Stomach smooth muscle (tissue), 2 donors: ENCODE data around the gene MOV10.
A peak's percentile ranks its signal among the peaks of the same experiment; 100 is the strongest.

Experiments
- H3K27ac ChIP-seq: one replicate; pipeline ENCODE4 v1.7.0; 2013; ENCODE audit warnings: mild to moderate bottlenecking, low read length, inconsistent platforms
- H3K27me3 ChIP-seq, 2 donors: one replicate each; pipeline ENCODE4 v1.7.0; 2013; ENCODE audit warnings: low read length in 2 of 2; ENCODE audit not compliant: insufficient read depth in 2 of 2, control insufficient read depth in 1 of 2
- H3K36me3 ChIP-seq, 2 donors: one replicate each; pipeline ENCODE4 v1.7.0; 2013; ENCODE audit warnings: low read length in 2 of 2; ENCODE audit not compliant: control insufficient read depth in 2 of 2, insufficient read depth in 2 of 2
- H3K4me1 ChIP-seq: one replicate; pipeline ENCODE4 v1.7.0; 2013; ENCODE audit warnings: low read length; ENCODE audit not compliant: control insufficient read depth, insufficient read depth
- H3K4me3 ChIP-seq, 2 donors: one replicate each; pipeline ENCODE4 v1.7.0; 2013; ENCODE audit warnings: low read length in 2 of 2
- H3K9ac ChIP-seq, 2 donors: one replicate each; pipeline ENCODE4 v1.7.0; 2013; ENCODE audit warnings: low read length in 2 of 2, mild to moderate bottlenecking in 1 of 2
- H3K9me3 ChIP-seq, 2 donors: one replicate each; pipeline ENCODE4 v1.7.0; 2013; ENCODE audit warnings: low read length in 2 of 2; ENCODE audit not compliant: control insufficient read depth in 2 of 2
- donor health status: healthy.
- donor health status: Pancreatic carcinoma.

MOV10 gene, protein sequence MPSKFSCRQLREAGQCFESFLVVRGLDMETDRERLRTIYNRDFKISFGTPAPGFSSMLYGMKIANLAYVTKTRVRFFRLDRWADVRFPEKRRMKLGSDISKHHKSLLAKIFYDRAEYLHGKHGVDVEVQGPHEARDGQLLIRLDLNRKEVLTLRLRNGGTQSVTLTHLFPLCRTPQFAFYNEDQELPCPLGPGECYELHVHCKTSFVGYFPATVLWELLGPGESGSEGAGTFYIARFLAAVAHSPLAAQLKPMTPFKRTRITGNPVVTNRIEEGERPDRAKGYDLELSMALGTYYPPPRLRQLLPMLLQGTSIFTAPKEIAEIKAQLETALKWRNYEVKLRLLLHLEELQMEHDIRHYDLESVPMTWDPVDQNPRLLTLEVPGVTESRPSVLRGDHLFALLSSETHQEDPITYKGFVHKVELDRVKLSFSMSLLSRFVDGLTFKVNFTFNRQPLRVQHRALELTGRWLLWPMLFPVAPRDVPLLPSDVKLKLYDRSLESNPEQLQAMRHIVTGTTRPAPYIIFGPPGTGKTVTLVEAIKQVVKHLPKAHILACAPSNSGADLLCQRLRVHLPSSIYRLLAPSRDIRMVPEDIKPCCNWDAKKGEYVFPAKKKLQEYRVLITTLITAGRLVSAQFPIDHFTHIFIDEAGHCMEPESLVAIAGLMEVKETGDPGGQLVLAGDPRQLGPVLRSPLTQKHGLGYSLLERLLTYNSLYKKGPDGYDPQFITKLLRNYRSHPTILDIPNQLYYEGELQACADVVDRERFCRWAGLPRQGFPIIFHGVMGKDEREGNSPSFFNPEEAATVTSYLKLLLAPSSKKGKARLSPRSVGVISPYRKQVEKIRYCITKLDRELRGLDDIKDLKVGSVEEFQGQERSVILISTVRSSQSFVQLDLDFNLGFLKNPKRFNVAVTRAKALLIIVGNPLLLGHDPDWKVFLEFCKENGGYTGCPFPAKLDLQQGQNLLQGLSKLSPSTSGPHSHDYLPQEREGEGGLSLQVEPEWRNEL

DNA sequence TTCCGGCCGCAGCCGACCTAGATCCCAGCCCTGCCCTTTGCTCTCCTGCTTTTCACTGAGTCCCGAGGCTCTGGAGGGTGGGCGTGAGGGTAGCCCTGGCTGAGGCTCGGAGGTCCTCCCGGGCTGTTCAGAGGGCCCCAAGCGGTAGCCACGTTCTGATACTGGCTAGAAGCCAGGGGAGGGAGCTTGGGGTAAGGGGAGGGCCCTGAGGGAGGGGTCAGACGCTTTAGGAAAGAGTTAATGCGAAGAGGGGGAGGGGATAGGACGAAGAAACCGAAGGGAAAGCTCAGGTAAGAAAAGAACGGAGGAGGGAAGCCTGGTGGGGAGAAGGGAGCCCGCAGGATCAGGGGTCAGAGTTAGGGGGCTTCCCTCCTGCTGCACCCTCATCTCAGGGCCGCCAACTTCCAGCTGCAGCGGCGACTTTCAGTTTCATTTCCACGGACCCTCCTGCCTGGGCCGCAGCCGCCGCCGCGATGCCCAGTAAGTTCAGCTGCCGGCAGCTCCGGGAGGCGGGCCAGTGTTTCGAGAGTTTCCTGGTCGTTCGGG is at the start of gene MOV10:
TSS of gene MOV10 (plus strand) at position 220 of the 546 bp plus-strand sequence. CDS start at position 474, 254 bp downstream.
- H3K4me1 ChIP-seq: peaks cover 15% of the 10 kb centered on the region
- peaks cover 7 to 11% of the 10 kb centered on the region in 2 donors for H3K36me3 ChIP-seq
- peak within 1 kb of the TSS; percentile 81 for H3K27ac ChIP-seq
- H3K4me3 ChIP-seq: peak within 1 kb of the TSS; percentile 78 to 85
- no peaks in the 10 kb centered on the region for H3K9me3 ChIP-seq
- H3K9ac ChIP-seq: peak within 1 kb of the TSS; percentile 82 to 85
- no peaks in the 10 kb centered on the region for H3K27me3 ChIP-seq

DNA sequence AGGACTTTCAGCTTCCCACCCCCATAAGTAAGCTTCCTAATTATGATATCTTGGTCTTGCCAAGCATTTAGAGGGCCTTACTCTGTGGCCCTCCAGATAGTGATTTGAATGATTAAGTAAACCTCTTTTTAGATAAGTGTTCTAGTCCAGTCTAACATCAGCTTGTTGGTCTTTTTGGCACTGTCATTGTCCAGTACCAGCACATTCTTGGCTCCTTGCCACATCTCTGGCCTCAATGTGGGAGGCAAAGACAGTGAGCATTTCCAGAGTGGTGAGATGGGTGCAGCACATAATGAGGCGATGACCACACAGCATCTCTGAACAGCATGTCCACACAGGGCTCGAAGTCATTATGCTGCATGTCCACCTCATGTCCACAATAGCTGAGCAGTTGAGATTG is 48.8 kb upstream of the MOV10 start:
- H3K9ac ChIP-seq: no peak overlapping the region
- H3K27me3 ChIP-seq: no peaks in the 10 kb centered on the region
- H3K9me3 ChIP-seq: no peaks in the 10 kb centered on the region
- peaks cover 6% of the 10 kb centered on the region for H3K4me1 ChIP-seq
- H3K27ac ChIP-seq: no peak overlapping the region
- H3K36me3 ChIP-seq: no peaks in the 10 kb centered on the region
- H3K4me3 ChIP-seq: no peak overlapping the region

DNA sequence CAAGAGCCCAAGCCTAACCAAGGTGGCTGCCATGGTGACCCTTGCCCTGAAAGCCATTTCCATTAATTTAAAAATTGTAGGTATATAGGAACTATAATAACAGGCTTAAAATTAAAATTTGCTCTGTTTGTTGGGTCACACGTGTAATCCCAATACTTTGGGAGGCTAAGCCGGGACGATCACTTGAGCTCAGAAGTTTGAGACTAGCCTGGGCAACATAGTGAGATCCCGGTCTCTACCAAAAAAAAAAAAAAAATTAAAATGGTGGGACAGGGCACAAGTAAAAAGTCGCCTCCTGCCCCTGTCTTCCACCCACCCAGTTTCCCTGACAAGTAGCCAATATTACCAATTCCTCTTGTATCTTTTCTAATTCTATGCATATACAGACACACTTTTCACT is 48.3 kb upstream of the MOV10 start:
- Histone ChIP-seq H3K27me3 (no peaks in the 10 kb centered on the region), H3K4me3 (no peak overlapping the region), H3K36me3 (no peaks in the 10 kb centered on the region), H3K9ac (no peak overlapping the region), H3K27ac (no peak overlapping the region), H3K9me3 (no peaks in the 10 kb centered on the region), H3K4me1 (peaks cover 4% of the 10 kb centered on the region)

DNA sequence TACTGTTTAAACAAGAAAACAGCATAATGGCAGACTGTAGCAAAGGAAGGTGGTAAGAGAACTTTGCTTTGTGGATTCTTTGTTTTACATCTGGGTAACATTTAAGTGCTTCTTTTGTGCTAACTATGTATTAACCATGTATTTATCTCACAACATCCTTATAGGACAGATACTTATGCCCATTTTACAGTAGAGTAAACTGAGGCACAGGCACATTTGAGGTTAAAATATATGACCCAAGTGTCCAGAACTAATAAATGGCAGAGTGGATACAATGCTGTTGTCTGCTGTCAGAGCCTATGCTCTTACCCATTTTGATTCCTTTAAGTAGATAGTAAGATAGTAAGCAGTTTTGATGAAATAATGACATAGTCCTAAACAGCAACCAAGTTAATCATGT is 47.6 kb upstream of the MOV10 start:
- Histone ChIP-seq H3K27ac (no peak overlapping the region), H3K4me1 (peaks cover 4% of the 10 kb centered on the region), H3K9me3 (no peaks in the 10 kb centered on the region), H3K36me3 (no peaks in the 10 kb centered on the region), H3K9ac (no peak overlapping the region), H3K4me3 (no peak overlapping the region), H3K27me3 (no peaks in the 10 kb centered on the region)

DNA sequence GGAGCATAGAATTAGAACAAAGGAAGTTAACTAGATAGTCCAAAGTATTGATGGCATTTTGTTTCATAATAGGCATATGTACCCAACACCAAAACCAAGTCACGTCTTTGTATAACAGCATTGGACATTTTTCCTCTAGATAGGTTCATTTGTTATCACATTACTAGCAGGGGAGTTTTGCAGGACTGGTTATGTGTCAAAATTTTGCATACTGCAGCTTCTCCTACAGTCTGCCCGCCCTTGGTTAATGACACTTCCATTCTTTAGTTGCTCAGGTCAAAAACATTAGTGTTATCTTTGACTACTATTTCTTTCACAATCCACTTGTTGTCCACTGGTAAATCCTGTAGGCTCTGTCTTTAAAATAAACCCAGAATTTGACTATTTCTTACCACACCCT is 45.9 kb upstream of the MOV10 start:
- Histone ChIP-seq H3K9me3 (no peaks in the 10 kb centered on the region), H3K27me3 (no peaks in the 10 kb centered on the region)

DNA sequence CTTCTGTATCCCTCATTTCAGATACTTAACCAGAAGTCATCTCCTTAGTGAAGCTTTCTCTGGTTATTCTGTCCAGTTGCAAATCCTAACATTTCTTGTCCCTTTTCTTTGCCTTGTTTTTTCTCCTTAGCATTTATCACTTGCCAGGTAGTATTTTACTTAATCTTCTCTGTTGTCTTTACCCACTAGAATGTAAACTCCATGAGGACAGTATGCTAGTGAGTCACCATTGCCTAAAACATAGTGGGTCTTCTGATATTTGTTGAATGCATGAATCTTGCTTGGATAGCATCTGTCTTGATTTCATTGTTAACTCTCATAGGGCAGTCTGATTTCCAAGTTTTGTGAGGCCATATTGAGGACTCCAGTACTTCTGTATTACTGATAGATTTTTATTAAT is 45.2 kb upstream of the MOV10 start:
- H3K27me3 ChIP-seq: no peaks in the 10 kb centered on the region
- H3K9me3 ChIP-seq: no peaks in the 10 kb centered on the region
- H3K27ac ChIP-seq: no peak overlapping the region
- H3K36me3 ChIP-seq: no peaks in the 10 kb centered on the region
- H3K4me3 ChIP-seq: no peak overlapping the region
- H3K4me1 ChIP-seq: peaks cover 4% of the 10 kb centered on the region
- no peak overlapping the region for H3K9ac ChIP-seq

More for the DNA sequence above, 45.9 kb upstream of the MOV10 start:
- H3K9ac ChIP-seq: no peak overlapping the region
- H3K4me3 ChIP-seq: no peak overlapping the region
- H3K4me1 ChIP-seq: peaks cover 4% of the 10 kb centered on the region
- no peak overlapping the region for H3K27ac ChIP-seq
- no peaks in the 10 kb centered on the region for H3K36me3 ChIP-seq

DNA sequence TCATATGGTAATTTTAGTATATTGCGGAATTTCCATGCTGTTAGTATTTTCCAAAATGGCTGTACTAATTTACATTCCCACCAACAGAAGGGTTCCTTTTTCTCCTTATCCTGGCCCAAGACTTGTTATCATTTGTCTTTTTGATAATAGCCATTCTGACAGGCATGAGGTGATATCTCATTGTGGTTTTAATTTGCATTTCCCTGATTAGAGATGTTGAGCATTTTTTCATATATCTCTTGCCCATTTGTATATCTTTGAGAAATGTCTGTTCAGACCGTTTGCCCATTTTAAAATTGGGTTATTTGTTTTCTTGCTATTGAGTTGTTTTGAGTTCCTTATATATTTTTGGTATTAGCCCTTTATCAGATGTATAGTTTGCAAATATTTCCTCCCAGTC is 40.8 kb upstream of the MOV10 start:
- Histone ChIP-seq H3K27me3 (no peaks in the 10 kb centered on the region), H3K4me3 (no peak overlapping the region), H3K27ac (no peak overlapping the region), H3K9ac (no peak overlapping the region), H3K36me3 (no peaks in the 10 kb centered on the region), H3K9me3 (no peaks in the 10 kb centered on the region), H3K4me1 (no peaks in the 10 kb centered on the region)

DNA sequence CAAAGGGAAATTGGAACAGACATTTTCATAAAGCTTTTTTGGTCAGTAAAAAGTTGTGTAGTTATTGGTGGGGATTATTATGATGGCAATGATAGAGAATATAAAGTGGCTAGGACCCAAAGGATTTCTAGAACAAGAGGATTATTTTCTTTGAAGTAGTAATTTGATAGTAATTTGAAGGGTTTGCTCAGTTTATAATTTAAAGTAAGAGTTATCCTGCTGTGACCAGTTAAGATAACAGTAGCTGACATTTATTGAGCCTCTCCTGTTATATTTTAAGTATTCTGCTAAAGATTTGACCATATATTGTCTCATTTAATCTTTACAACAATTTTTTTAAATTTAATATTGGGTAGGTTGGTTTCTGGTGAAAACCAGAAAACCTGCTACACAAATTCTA is 40.1 kb upstream of the MOV10 start:
- Histone ChIP-seq H3K4me3 (no peak overlapping the region), H3K27me3 (no peaks in the 10 kb centered on the region), H3K36me3 (no peaks in the 10 kb centered on the region), H3K27ac (no peak overlapping the region), H3K9me3 (no peaks in the 10 kb centered on the region), H3K9ac (no peak overlapping the region), H3K4me1 (no peaks in the 10 kb centered on the region)

DNA sequence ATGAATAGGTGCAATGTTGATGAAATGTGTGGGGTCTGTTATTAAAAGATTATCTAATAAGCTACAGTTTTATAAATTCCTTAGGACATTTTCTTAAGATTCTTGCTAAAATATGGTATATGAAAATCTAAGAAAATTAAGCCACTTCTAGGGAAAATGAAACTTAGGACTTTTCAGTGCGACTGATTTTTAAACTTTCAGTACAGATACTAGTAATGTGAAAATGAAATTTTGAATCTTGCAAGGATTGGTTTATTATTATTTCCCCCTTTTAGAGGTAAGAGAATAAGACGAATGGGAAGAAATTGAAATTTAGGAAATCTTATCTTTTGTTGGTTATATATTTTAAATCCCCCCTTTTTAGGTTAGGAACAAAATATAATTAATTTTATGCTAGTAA is 38.4 kb upstream of the MOV10 start:
- Histone ChIP-seq H3K27me3 (no peaks in the 10 kb centered on the region), H3K4me1 (no peaks in the 10 kb centered on the region), H3K27ac (no peak overlapping the region)

DNA sequence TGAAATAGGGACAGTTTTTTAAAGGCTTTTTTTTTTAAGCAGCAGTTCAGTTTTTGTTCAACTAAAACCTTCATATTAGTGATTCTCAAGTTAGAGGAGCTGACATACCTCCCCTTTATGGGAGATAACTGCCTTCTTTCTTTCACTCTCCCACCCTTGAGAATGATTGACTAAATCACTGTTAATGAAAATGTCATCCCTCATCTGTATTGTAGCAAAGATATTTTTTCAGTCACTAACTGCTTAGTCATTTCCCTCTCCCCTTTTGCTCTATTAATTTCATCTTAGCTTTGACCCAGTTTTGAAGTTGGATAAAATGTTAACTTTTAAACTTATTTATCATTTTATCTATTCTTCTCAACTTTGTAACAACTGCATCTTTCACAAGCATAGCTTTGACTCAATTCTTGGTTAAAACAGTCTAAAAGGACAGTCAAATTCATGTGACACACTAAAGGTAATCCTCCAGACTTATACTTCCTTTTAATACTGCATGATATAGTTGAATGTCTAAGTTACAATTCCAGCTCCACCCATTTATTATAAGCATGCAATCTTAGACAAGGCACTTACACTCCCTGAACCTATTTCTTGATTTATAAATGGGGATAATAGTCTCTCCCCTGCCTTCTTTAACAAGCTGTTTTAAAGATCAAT is 37.7 kb upstream of the MOV10 start:
- no peaks in the 10 kb centered on the region for H3K36me3 ChIP-seq
- H3K4me1 ChIP-seq: no peaks in the 10 kb centered on the region
- H3K27me3 ChIP-seq: no peaks in the 10 kb centered on the region
- H3K27ac ChIP-seq: no peak overlapping the region
- no peak overlapping the region for H3K9ac ChIP-seq
- no peak overlapping the region for H3K4me3 ChIP-seq
- no peaks in the 10 kb centered on the region for H3K9me3 ChIP-seq

More for the DNA sequence above, 38.4 kb upstream of the MOV10 start:
- no peak overlapping the region for H3K9ac ChIP-seq
- no peak overlapping the region for H3K4me3 ChIP-seq
- H3K9me3 ChIP-seq: no peaks in the 10 kb centered on the region
- no peaks in the 10 kb centered on the region for H3K36me3 ChIP-seq
